B cell (primary cell): Measurements from ENCODE around the gene CIITA. TPM values are rescaled to one million over a fixed set of nuclear protein-coding genes. Genes with fewer than 3 reads are reported as not detected.
A peak's percentile ranks its signal among the peaks of the same experiment; 100 is the strongest.

Source experiments
- ATAC-seq: fragments of 200-7000 bp; cut with Tn5 transposase; one replicate; pipeline ENCODE4 v1.10.0; 2021; ENCODE audit warnings: low read depth, mild to moderate bottlenecking, moderate number of reproducible peaks, moderate library complexity
- CTCF ChIA-PET: fragments of 350-600 bp; sonication (Branson Sonifier 250); formaldehyde crosslinking; loops from one replicate; lab custom pipeline; 2021; ENCODE audit warnings: antibody characterized with exemption, inconsistent platforms; lab: Charles Lee
- POLR2A ChIA-PET: fragments of 350-600 bp; sonication (Branson Sonifier 250); formaldehyde crosslinking; loops from one replicate; lab custom pipeline; 2021; ENCODE audit warnings: antibody characterized with exemption; lab: Charles Lee
- DNase-seq: peaks from one replicate; pipeline ENCODE4 v3.0.0; 2013
- H2AFZ ChIP-seq: 2 replicates; pipeline ENCODE4 v1.6.1; 2012; ENCODE audit warnings: mild to moderate bottlenecking, low read depth, low read length; ENCODE audit not compliant: insufficient read depth, poor library complexity, severe bottlenecking
- H3K27ac ChIP-seq, 2 donors: 1 replicate in 1 of 2; 2 replicates in 1 of 2; pipeline ENCODE4 v1.5.1; 2012 to 2013; ENCODE audit warnings: low read length in 2 of 2, mild to moderate bottlenecking in 2 of 2, moderate library complexity in 1 of 2
- H3K27me3 ChIP-seq, 4 experiments: fragments of 200-600 bp in 1 of 4; sonication (generic) in 1 of 4; replicated peaks in 1 of 4; 1 replicate in 2 of 4; 2 replicates in 2 of 4; pipeline versions ENCODE4 v1.6.1 to v1.7.0; 2013 to 2016; ENCODE audit warnings: low read length in 3 of 4, mild to moderate bottlenecking in 2 of 4, mixed read lengths in 1 of 4, moderate library complexity in 1 of 4; ENCODE audit not compliant: insufficient read depth in 4 of 4, control insufficient read depth in 3 of 4; ENCODE audit errors: control extremely low read depth in 1 of 4
- H3K36me3 ChIP-seq, 2 experiments: replicated peaks in 1 of 2; 1 replicate in 1 of 2; 2 replicates in 1 of 2; pipeline versions ENCODE4 v1.6.1 to v1.7.1; 2013; ENCODE audit warnings: low read length in 1 of 2; ENCODE audit not compliant: insufficient read depth in 2 of 2, control insufficient read depth in 1 of 2; ENCODE audit errors: control extremely low read depth in 1 of 2, extremely low read depth in 1 of 2
- H3K4me1 ChIP-seq, 2 donors: fragments of 200-600 bp in 1 of 2; sonication (generic) in 1 of 2; 1 replicate in 1 of 2; 2 replicates in 1 of 2; pipeline versions ENCODE4 v1.5.1 to v1.6.1; 2013 to 2017; ENCODE audit warnings: low read length in 2 of 2; ENCODE audit not compliant: control insufficient read depth in 2 of 2, insufficient read depth in 2 of 2
- H3K4me2 ChIP-seq: replicated peaks from 2 replicates; pipeline ENCODE3; 2012; ENCODE audit warnings: mild to moderate bottlenecking, low read depth, low read length; ENCODE audit not compliant: poor library complexity, severe bottlenecking
- H3K4me3 ChIP-seq, 5 experiments: fragments of 200-600 bp in 1 of 5; sonication (generic) in 1 of 5; 1 replicate in 3 of 5; 2 replicates in 2 of 5; pipeline versions ENCODE4 v1.5.1 to v1.7.0; 2011 to 2016; ENCODE audit warnings: low read length in 4 of 5, mild to moderate bottlenecking in 4 of 5, low read depth in 2 of 5, control low read depth in 1 of 5, moderate library complexity in 1 of 5; ENCODE audit not compliant: insufficient read depth in 1 of 5; ENCODE audit errors: control extremely low read depth in 1 of 5, extremely low read depth in 1 of 5
- H3K79me2 ChIP-seq: fragments of 200-600 bp; sonication (generic); one replicate; pipeline ENCODE4 v1.6.0; 2016; ENCODE audit warnings: low read length; ENCODE audit not compliant: control insufficient read depth, insufficient read depth
- H3K9ac ChIP-seq: fragments of 200-600 bp; sonication (generic); 2 replicates; pipeline ENCODE4 v1.6.1; 2017; ENCODE audit warnings: mild to moderate bottlenecking, low read length, moderate library complexity
- H3K9me3 ChIP-seq, 3 donors: one replicate each; pipeline versions ENCODE4 v1.6.1 to v1.7.1; 2013; ENCODE audit warnings: low read length in 2 of 3; ENCODE audit not compliant: control insufficient read depth in 2 of 3, insufficient read depth in 1 of 3; ENCODE audit errors: control extremely low read depth in 1 of 3
- H4K20me1 ChIP-seq: 2 replicates; pipeline ENCODE4 v1.6.0; 2012; ENCODE audit warnings: mild to moderate bottlenecking, low read length; ENCODE audit not compliant: insufficient read depth, control insufficient read depth, poor library complexity, severe bottlenecking
- H3K27ac Mint-ChIP-seq: one replicate; pipeline ENCODE4 v1.8.0; 2021; ENCODE audit warnings: mixed read lengths
- H3K27me3 Mint-ChIP-seq: one replicate; pipeline ENCODE4 v1.8.0; 2021; ENCODE audit warnings: mixed read lengths
- H3K4me1 Mint-ChIP-seq: one replicate; pipeline ENCODE4 v1.8.0; 2021; ENCODE audit warnings: mixed read lengths
- H3K4me3 Mint-ChIP-seq: one replicate; pipeline ENCODE4 v1.8.0; 2021; ENCODE audit warnings: mixed read lengths
- H3K9me3 Mint-ChIP-seq: one replicate; pipeline ENCODE4 v1.8.0; 2022; ENCODE audit warnings: mixed read lengths; ENCODE audit not compliant: insufficient read depth
- EZH2 ChIP-seq: IDR thresholded peaks from 2 replicates; pipeline ENCODE4 v1.6.1; 2012; ENCODE audit warnings: borderline replicate concordance, low read depth, mild to moderate bottlenecking, moderate library complexity, low read length; ENCODE audit not compliant: insufficient read depth, poor library complexity, severe bottlenecking
- WGBS: methylation state at CpG from one replicate; pipeline ENCODE4 v1.1.5; 2013; ENCODE audit warnings: missing lambda C conversion rate; ENCODE audit not compliant: insufficient coverage; 5-methylcytosine and 5-hydroxymethylcytosine counted together
- intact Hi-C: fragments of 100-400 bp; cut with micrococcal nuclease; formaldehyde crosslinking; loops from one replicate; pipeline ENCODE4 v1.10.0; 2022
- polyA plus RNA-seq: library from polyadenylated mRNA; depleted of rRNA; stranded (reverse); fragments of >200 nt; gene quantifications from 2 replicates; pipeline ENCODE4 v1.2.3, GENCODE V29; 2012
- total RNA-seq, 2 donors: library from RNA; stranded (reverse); fragments of 120-200 nt in 1 of 2; gene quantifications; 1 replicate in 1 of 2; 2 replicates in 1 of 2; pipeline versions ENCODE4 v1.2.3 to v1.2.4, GENCODE V29; 2013 to 2022
- TF ChIP-seq, protein P1 (sequence below): fragments of 200-600 bp; IDR thresholded peaks from one replicate; pipeline ENCODE4 v1.8.0; 2022; ENCODE audit warnings: antibody characterized with exemption, mild to moderate bottlenecking

Gene CIITA
- total and polyA plus RNA-seq, 2 donors (not counting 1 experiment from before 2014, with no cell fraction given), result 632 to 719 TPM

DNA sequence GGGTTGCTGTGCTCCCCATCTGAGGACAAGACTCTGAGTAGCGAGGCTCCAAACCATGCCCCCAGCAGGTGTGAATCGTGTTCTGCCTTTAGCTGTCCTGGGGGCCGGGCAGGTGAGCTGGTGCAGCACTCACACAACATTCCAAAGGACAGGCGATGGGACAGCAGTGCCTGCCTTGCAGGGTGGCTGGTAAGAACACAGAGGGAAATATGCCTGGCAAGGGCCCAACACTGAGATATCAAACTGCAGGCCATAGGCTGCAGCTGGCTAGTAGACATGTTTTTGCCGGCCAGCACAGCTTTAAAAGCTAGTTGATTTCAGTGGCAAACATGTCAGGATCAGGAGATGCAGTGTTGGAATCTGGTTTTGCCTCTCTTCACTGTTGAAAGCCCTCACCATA, 91.0 kb downstream of the CIITA start:
- Histone ChIP-seq H3K4me1 (peaks cover 23 to 27% of the 10 kb centered on the region in 2 donors), H2AFZ (no peak overlapping the region), H4K20me1 (peaks cover 17% of the 10 kb centered on the region), H3K4me3 (no peak overlapping the region), H3K36me3 (peaks cover 1 to 80% of the 10 kb centered on the region in 2 experiments), H3K9me3 (no peaks in the 10 kb centered on the region), H3K79me2 (peaks cover 49% of the 10 kb centered on the region), H3K4me2 (no peak overlapping the region), H3K9ac (no peak overlapping the region), H3K27ac (no peak overlapping the region), H3K27me3 (no peaks in the 10 kb centered on the region)
- CTCF ChIA-PET, result interaction anchor here (1.0 to 11.4 kb wide), 11 partner anchors 10 to 844 kb away, joined by 3 to 142 read pairs (median 5); no protein-coding TSS in a partner anchor
- no peak for DNase-seq
- TF ChIP-seq EZH2, result no peak
- TF ChIP-seq, protein P1, sequence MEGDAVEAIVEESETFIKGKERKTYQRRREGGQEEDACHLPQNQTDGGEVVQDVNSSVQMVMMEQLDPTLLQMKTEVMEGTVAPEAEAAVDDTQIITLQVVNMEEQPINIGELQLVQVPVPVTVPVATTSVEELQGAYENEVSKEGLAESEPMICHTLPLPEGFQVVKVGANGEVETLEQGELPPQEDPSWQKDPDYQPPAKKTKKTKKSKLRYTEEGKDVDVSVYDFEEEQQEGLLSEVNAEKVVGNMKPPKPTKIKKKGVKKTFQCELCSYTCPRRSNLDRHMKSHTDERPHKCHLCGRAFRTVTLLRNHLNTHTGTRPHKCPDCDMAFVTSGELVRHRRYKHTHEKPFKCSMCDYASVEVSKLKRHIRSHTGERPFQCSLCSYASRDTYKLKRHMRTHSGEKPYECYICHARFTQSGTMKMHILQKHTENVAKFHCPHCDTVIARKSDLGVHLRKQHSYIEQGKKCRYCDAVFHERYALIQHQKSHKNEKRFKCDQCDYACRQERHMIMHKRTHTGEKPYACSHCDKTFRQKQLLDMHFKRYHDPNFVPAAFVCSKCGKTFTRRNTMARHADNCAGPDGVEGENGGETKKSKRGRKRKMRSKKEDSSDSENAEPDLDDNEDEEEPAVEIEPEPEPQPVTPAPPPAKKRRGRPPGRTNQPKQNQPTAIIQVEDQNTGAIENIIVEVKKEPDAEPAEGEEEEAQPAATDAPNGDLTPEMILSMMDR, result no peak
- Mint-ChIP-seq H3K4me3 (no peak overlapping the region), H3K27me3 (no peaks in the 10 kb centered on the region), H3K27ac (peak overlapping the region; percentile 42), H3K9me3 (no peaks in the 10 kb centered on the region), H3K4me1 (peaks cover 39% of the 10 kb centered on the region)
- ATAC-seq, result no peak
- intact Hi-C loops, result loop anchor here (10.0 kb wide), 3 partner anchors 567 to 717 kb away; partner anchors contain the start of gene LITAF
- 100% methylated on average over 5 of the region's 5 CpGs for WGBS
- POLR2A ChIA-PET, result interaction anchor here (0.6 to 1.1 kb wide), 3 partner anchors 13 to 831 kb away, joined by 3 read pairs; no protein-coding TSS in a partner anchor

DNA sequence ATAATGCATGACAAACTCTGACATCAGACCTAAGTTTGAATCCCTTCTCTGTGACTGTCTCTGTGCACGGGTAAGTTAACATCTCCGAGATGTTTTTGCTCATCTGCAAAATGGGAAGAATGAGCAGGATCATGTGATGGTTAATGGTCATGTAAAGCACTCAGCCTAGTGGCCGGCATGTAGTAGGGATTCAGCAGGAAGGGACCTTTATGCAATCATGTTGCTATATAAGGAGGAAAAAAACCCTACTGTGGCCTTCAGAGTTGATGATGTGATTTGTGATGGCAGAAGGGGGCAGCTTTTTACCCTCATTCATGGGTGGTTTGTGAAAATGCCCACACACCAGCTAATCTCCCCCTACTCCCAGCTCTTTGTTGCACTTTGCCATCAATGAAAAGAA, 91.5 kb downstream of the CIITA start:
- H3K4me1 ChIP-seq, result peaks cover 23 to 27% of the 10 kb centered on the region in 2 donors
- intact Hi-C loops, result loop anchor here (10.0 kb wide), 3 partner anchors 566 to 716 kb away; partner anchors contain the start of gene LITAF
- H3K27me3 Mint-ChIP-seq, result no peaks in the 10 kb centered on the region
- 93% methylated on average over 2 of the region's 3 CpGs for WGBS
- peaks cover 36% of the 10 kb centered on the region for H3K4me1 Mint-ChIP-seq
- H3K36me3 ChIP-seq, result peaks cover 1 to 79% of the 10 kb centered on the region in 2 experiments
- no peak overlapping the region for H3K9ac ChIP-seq
- no peak overlapping the region for H3K4me3 ChIP-seq
- CTCF ChIA-PET, result interaction anchor here (1.0 to 11.4 kb wide), 11 partner anchors 11 to 564 kb away, joined by 3 to 142 read pairs (median 5); no protein-coding TSS in a partner anchor
- H4K20me1 ChIP-seq, result peaks cover 15% of the 10 kb centered on the region
- no peak overlapping the region for H3K27ac ChIP-seq
- H3K27ac Mint-ChIP-seq, result peak overlapping the region; percentile 21
- ATAC-seq (no peak), DNase-seq (no peak)
- no peak overlapping the region for H3K4me2 ChIP-seq
- TF ChIP-seq EZH2, result no peak
- TF ChIP-seq, protein P1, result no peak
- H3K27me3 ChIP-seq, result no peaks in the 10 kb centered on the region
- H3K9me3 Mint-ChIP-seq, result no peaks in the 10 kb centered on the region
- no peak overlapping the region for H3K4me3 Mint-ChIP-seq
- peaks cover 44% of the 10 kb centered on the region for H3K79me2 ChIP-seq
- H2AFZ ChIP-seq, result no peak overlapping the region
- no peaks in the 10 kb centered on the region for H3K9me3 ChIP-seq
- POLR2A ChIA-PET, result interaction anchor here (0.5 to 1.1 kb wide), 3 partner anchors 12 to 830 kb away, joined by 3 read pairs; no protein-coding TSS in a partner anchor
